Fibroblast of lung (primary cell): Measurements from ENCODE around the gene PICALM. TPM values are rescaled to one million over a fixed set of nuclear protein-coding genes. Genes with fewer than 3 reads are reported as not detected.

ENCODE experiments used
- DNase-seq, 2 donors: peaks; one replicate each; pipeline versions ENCODE4 v3.0.0 to v3.0.0-alpha.2; 2010; ENCODE audit warnings: low read depth in 2 of 2
- H2AFZ ChIP-seq: 2 replicates; pipeline ENCODE4 v1.5.1; 2012; ENCODE audit warnings: low read length, control low read depth, inconsistent platforms
- H3K27ac ChIP-seq: 2 replicates; pipeline ENCODE4 v1.5.1; 2011; ENCODE audit warnings: low read length, control low read depth; ENCODE audit not compliant: insufficient read depth
- H3K27me3 ChIP-seq: 2 replicates; pipeline ENCODE4 v1.5.1; 2011; ENCODE audit warnings: mild to moderate bottlenecking, low read length; ENCODE audit not compliant: control insufficient read depth, insufficient read depth
- H3K36me3 ChIP-seq: 2 replicates; pipeline ENCODE4 v1.5.1; 2011; ENCODE audit warnings: low read length; ENCODE audit not compliant: control insufficient read depth, insufficient read depth
- H3K4me1 ChIP-seq: 2 replicates; pipeline ENCODE4 v1.5.1; 2011; ENCODE audit warnings: low read length; ENCODE audit not compliant: control insufficient read depth, insufficient read depth; ENCODE audit errors: extremely low read depth
- H3K4me2 ChIP-seq: 2 replicates; pipeline ENCODE4 v1.5.1; 2011; ENCODE audit warnings: low read length, control low read depth; ENCODE audit not compliant: insufficient read depth; ENCODE audit errors: extremely low read depth
- H3K4me3 ChIP-seq, 4 experiments: fragments of 200-600 bp in 1 of 4; sonication (generic) in 1 of 4; replicated peaks in 1 of 4; 2 replicates each; pipeline ENCODE4 v1.5.1; 2011 to 2016; ENCODE audit warnings: low read length in 4 of 4, low read depth in 3 of 4, mild to moderate bottlenecking in 3 of 4, control low read depth in 2 of 4, inconsistent platforms in 1 of 4, mixed read lengths in 1 of 4; ENCODE audit not compliant: insufficient read depth in 1 of 4; ENCODE audit errors: control extremely low read depth in 1 of 4
- H3K79me2 ChIP-seq: 2 replicates; pipeline ENCODE4 v1.5.1; 2012; ENCODE audit warnings: mild to moderate bottlenecking, low read length, inconsistent platforms; ENCODE audit not compliant: control insufficient read depth, insufficient read depth
- H3K9ac ChIP-seq: 2 replicates; pipeline ENCODE4 v1.5.1; 2011; ENCODE audit warnings: mild to moderate bottlenecking, low read length, control low read depth; ENCODE audit not compliant: insufficient read depth
- H3K9me3 ChIP-seq: 2 replicates; pipeline ENCODE4 v1.5.1; 2012; ENCODE audit warnings: low read depth, low read length; ENCODE audit not compliant: control insufficient read depth, insufficient read depth
- H4K20me1 ChIP-seq: 2 replicates; pipeline ENCODE4 v1.5.1; 2011; ENCODE audit warnings: low read length; ENCODE audit not compliant: control insufficient read depth, insufficient read depth; ENCODE audit errors: extremely low read depth
- CTCF ChIP-seq, 2 donors: IDR thresholded peaks in 1 of 2; conservative IDR thresholded peaks in 1 of 2; 1 replicate in 1 of 2; 2 replicates in 1 of 2; pipeline ENCODE4 v1.5.1; 2011 to 2012; ENCODE audit warnings: low read length in 2 of 2, control low read depth in 1 of 2, inconsistent platforms in 1 of 2, low read depth in 1 of 2, mild to moderate bottlenecking in 1 of 2
- EZH2 ChIP-seq: IDR thresholded peaks from 2 replicates; pipeline ENCODE4 v1.5.1; 2012; ENCODE audit warnings: low read length, control low read depth, mild to moderate bottlenecking; ENCODE audit errors: missing control alignments
- polyA plus RNA-seq, 2 donors: library from polyadenylated mRNA; depleted of rRNA in 1 of 2; stranded (reverse) in 1 of 2; unstranded in 1 of 2; fragments of >200 nt; gene quantifications; 2 replicates each; pipeline ENCODE4 v1.2.1, GENCODE V29; 2011 to 2012; ENCODE audit warnings: missing spikeins in 1 of 2
- total RNA-seq: library from RNA; depleted of rRNA; stranded (reverse); fragments of >200 nt; gene quantifications from 2 replicates; pipeline ENCODE4 v1.2.1, GENCODE V29; 2014

Gene PICALM
- total and polyA plus RNA-seq, 2 donors (not counting 1 experiment from before 2014, with no cell fraction given) = 291 to 322 TPM

GRCh38 chr11:86037743-86038142 is 31.1 kb downstream of the PICALM start:
- no peaks in the 10 kb centered on the region for H3K9me3 ChIP-seq
- no peak overlapping the region for H3K4me2 ChIP-seq
- no peak overlapping the region for H3K9ac ChIP-seq
- TF ChIP-seq CTCF (conservative IDR thresholded peaks at IDR 0.05 in 1 of 2, IDR thresholded peaks at IDR 0.05 in 1 of 2; ENCODE audit: low read depth in 1 of 2, low read length in 2 of 2) (no peak), EZH2 (no peak)
- no peaks in the 10 kb centered on the region for H3K27me3 ChIP-seq
- no peaks in the 10 kb centered on the region for H4K20me1 ChIP-seq
- peaks cover 2% of the 10 kb centered on the region for H3K4me1 ChIP-seq
- H3K27ac ChIP-seq = no peak overlapping the region
- H3K79me2 ChIP-seq = peaks cover 90% of the 10 kb centered on the region
- H3K4me3 ChIP-seq = no peak overlapping the region
- no peak for DNase-seq
- H3K36me3 ChIP-seq = no peaks in the 10 kb centered on the region
- no peak overlapping the region for H2AFZ ChIP-seq

- H3K9me3 ChIP-seq = no peaks in the 10 kb centered on the region
- no peaks in the 10 kb centered on the region for H4K20me1 ChIP-seq
Measured at GRCh38 chr11:86035920-86036319, 33.0 kb downstream of the PICALM start.

DNA sequence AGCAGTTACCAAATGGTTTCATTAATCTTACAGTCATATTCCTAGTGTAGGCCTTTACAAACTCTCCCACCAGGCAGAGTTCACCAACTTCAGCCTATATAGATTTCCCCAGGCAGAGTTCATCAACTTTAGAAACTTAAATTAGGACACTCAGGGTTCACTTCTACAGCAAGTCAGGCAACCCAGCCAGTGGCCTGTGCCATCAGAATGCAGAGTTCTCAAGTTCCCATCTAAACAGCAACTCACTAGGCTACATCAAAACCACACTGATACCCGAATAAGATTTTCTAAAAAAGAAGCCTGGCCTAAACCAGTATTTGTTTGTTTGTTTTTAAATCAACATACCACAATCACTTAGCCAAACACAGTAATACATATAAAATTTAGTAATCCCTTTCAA is 33.7 kb downstream of the PICALM start:
- no peaks in the 10 kb centered on the region for H3K4me1 ChIP-seq
- no peak overlapping the region for H3K27ac ChIP-seq
- H2AFZ ChIP-seq = no peak overlapping the region
- TF ChIP-seq CTCF (conservative IDR thresholded peaks at IDR 0.05 in 1 of 2, IDR thresholded peaks at IDR 0.05 in 1 of 2; ENCODE audit: low read depth in 1 of 2, low read length in 2 of 2) (no peak), EZH2 (no peak)
- no peaks in the 10 kb centered on the region for H3K36me3 ChIP-seq
- H3K9ac ChIP-seq = no peak overlapping the region
- no peaks in the 10 kb centered on the region for H4K20me1 ChIP-seq
- no peaks in the 10 kb centered on the region for H3K9me3 ChIP-seq
- no peak overlapping the region for H3K4me3 ChIP-seq
- peaks cover 90% of the 10 kb centered on the region for H3K79me2 ChIP-seq
- H3K4me2 ChIP-seq = no peak overlapping the region
- no peaks in the 10 kb centered on the region for H3K27me3 ChIP-seq
- no peak for DNase-seq

More at GRCh38 chr11:86035920-86036319, 33.0 kb downstream of the PICALM start:
- no peaks in the 10 kb centered on the region for H3K4me1 ChIP-seq
- H3K36me3 ChIP-seq = no peaks in the 10 kb centered on the region
- DNase-seq = no peak
- TF ChIP-seq EZH2 = no peak
- TF ChIP-seq CTCF (conservative IDR thresholded peaks at IDR 0.05 in 1 of 2, IDR thresholded peaks at IDR 0.05 in 1 of 2; ENCODE audit: low read depth in 1 of 2, low read length in 2 of 2) = no peak
- H3K79me2 ChIP-seq = peaks cover 90% of the 10 kb centered on the region
- H3K4me3 ChIP-seq = no peak overlapping the region
- H3K27me3 ChIP-seq = no peaks in the 10 kb centered on the region
- no peak overlapping the region for H3K4me2 ChIP-seq
- no peak overlapping the region for H2AFZ ChIP-seq
- H3K27ac ChIP-seq = no peak overlapping the region
- no peak overlapping the region for H3K9ac ChIP-seq
